Measurements from ENCODE around the gene KLF16.
A peak's percentile ranks its signal among the peaks of the same experiment; 100 is the strongest.

The KLF16 gene

GRCh38 chr19:1854542-1855039 is 8.8 kb downstream of the KLF16 start:
- no peak for DNase-seq (ENCODE audit: low read depth)

DNA sequence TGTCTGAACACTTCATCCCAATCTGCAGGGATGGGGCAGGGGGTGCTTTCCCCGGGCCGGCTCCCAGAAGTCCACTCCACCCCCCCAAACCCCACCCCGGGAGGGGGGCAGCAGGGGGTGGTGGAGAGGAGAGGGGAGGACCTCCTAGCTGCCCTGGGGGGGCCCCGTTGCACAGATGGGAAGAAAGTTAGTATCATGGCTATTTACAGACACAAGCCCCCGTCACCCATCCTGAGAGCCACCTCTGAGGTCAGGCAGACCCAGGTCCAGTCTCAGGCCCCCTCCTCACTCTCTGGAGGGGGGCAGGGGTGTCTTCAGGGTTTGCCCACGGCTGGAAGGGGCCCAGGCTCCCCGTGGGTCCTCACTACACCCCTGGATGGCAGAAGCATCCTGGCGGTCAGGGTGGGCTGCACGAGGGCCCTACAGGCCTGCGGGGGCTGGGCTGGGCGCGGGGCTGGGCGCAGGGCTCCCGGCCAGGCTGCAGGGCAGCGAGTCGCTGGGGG is 9.3 kb downstream of the KLF16 start:
- no peak for DNase-seq (ENCODE audit: low read depth)

DNA sequence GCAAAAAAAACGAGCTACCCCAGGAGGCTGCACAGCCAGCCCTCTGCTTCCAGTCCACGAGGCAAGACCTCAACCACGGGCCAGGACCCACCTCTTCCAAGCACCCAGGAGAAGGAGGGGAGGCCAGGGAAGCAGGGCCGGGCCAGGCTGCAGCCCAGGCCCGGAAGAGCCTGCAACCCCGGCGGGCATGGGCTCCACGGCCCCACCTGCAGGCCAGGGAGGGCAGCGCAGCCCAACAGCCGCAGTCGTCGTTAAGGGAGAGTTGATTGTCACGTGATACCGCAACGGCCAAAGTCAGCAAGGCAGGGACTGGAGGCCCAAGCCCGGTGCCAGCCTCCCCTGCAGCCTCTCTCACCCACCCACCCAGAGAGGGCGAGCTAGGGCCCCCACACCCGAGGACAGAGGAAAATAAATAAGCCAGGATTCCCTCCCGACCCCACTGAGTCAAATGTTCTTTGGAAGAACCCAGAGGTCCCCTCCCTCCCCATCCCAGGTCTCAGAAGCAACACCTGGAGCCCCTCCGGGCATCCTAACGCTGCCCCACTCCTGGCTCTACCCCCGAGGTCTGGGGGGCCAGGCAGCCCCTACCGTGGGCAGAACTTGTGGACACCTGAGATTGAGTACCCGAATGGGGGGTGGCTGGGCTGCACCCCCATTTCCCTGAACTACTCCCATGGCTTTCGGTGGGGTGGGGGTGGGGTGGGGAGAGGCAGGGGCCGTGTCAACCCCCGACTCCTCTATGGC is 9.9 kb downstream of the KLF16 start:
- DNase-seq (ENCODE audit: low read depth), result peak; percentile 61

GRCh38 chr19:1852581-1853128 is 10.7 kb downstream of the KLF16 start:
- DNase-seq (ENCODE audit: low read depth), result no peak

DNA sequence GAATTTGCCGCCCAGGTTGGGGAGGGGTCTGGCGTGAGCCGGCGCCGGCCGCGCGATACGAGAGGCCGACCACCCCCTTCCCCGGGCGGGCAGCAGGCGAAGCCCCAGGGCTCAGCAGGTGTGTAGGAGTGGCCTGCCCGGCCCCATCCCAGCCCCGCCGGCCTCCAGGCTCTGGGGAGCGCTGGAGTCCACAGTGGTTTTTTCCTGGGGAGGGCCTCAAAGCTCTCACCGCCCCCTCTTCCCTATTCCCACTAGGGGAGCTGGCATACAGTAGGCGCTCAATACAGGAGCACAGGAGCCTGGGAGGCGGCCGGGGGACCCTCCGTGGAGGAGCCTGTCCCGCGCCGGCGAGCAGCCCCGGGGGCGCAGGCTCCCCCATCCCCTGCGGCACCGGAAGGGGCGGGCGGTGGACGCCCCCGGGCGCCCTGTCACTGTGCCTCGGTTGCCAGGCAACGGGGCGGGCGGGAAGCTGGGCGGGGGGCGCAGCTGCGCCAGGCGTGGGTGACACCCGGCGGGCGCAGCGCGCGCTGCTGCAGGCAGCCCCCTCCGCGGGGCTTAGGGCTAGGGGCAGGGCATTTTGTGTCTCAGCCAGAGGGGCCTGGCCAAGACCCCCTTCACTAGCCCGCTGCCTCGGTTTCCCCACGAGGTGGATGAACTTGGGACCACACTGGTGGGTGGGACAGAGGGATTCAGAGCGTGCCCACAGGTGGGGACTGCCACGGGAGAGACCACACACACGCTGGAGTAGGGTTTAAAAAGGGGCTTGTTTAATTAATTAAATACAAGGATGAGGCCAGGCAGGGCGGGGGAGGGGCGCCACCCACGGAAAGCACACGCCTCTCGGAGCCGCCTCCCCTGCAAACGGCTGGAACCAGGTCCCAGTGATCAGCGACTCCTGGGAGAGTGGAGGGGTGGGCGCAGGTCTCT is 11.5 kb downstream of the KLF16 start:
- no peak for DNase-seq (ENCODE audit: low read depth)

GRCh38 chr19:1850809-1851653 is 12.3 kb downstream of the KLF16 start:
- no peak for DNase-seq (ENCODE audit: low read depth)

GRCh38 chr19:1849886-1850398 is 13.4 kb downstream of the KLF16 start:
- no peak for DNase-seq (ENCODE audit: low read depth)

DNA sequence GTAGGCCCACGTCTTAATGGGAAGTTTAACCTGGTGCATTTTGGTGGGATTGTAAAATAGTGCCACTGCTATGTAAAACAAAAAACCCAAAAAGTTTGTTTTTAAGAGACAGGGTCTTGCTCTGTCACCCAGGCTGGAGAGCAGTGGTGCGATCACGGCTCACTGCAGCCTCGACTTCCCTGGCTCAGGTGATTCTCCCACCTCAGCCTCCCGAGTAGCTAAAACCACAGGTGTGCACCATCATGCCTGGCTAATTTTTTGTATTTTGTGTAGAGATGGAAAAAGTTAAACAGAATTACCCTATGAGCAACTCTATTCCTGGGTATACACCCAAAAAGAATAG is 14.3 kb downstream of the KLF16 start:
- DNase-seq (ENCODE audit: low read depth), result no peak

DNA sequence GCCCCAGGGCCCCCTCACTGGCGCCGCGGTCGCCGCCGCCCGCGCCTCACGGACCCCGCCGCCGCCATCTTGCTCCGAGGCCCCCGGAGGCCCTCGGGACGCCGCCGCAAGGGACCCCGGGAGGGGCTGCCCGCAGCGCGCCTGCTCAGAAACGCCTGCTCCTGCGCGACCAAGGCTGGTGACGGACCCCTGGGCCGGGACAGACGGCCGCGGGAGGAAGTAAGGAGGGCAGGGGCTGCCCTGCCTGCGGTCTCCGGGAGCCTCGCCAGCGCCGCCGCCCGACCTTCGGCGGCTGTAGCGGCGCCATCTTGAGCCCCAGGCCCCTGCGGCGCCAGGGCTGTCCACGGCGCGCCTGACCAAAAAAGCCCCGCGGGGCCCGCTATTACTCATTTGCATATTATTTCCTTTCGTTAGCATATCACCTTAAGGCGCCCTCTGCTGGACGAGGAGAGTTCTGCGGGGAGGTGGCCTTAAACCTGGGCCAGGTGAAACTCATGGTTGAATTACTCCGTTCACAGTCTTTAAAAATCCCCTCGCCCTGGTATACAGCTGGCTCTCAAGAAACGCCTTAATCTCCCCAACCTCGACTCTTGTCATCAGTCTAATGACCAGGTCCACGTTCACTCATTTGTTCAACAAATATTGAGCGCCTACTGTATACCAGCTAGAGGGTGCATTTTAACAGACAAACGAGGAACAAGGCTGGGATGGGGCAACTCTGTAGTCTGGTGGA is 14.8 kb downstream of the KLF16 start, which contains the start of gene REXO1:
TSS of gene REXO1 (minus strand) at position 85 of the 733 bp plus-strand sequence. CDS start 125 bp downstream, outside the sequence.
- peak; percentile 74 for DNase-seq (ENCODE audit: low read depth)

DNA sequence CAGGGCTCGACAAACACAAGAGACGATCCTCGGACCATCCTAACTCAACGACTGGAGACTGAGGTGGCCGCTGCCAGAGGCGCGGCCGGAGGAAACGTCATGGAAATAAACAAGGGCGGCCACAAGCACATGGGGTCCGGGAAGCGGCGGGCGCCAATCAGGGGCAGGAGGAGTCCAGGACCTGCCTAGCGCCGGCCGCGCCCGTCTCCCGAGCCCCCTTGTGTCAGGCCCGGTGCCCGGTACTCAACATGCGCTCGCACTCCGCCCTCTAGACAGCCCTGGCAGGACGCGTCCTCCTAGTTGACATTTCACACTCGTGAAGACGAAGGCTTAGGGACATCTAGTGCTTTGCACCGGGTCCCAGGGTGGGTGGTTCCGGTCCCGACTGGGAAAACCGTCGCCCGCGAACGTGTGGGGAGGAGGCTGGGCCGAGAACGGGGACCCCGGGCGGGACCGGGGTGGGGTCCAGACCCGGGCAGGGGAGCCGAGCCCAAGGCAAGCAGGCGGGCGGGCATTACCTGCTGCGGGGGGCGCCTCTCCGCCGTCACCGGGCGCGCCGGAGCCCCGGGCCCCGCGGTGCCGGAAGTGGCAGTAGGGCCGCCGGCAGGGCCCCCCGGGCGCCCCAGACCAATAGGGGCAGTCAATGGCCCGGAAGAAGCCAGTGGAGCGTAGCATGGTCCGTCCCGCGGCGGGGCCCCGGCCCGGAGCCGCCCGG is 15.5 kb downstream of the KLF16 start:
- peak; percentile 20 for DNase-seq (ENCODE audit: low read depth)

- DNase-seq (ENCODE audit: low read depth), result no peak
Observed at GRCh38 chr19:1847348-1847683, 16.1 kb downstream of the KLF16 start.

DNA sequence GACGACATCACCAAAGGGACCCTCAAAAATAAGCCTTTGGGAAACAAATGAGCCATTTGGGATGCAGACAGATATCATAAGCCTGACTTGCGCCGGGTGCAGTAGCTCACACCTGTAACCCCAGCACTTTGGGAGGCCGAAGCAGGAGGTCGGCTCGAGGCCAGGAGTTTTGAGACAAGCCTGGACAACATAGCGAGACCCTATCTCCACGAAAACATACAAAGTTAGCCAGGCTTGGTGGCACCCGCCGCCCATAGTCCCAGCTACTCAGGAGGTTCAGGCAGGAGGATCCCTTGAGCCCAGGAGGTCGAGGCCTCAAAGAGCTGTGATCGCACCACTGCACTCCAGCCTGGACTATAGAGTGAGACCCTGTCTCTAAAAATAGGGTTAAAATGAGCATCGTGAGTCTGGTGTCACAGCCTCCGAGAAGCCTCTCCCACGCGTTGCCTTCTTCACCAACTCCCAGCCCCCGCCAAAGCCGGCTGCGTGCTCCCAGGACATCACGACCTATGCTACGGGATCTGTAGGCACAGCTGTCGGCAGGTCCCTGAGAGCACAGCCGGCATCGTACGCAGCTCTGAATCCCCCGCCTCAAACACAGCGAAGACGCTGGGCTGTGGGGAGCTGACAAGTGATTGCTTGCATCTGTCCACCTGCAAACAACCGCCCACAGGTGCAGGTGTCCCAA is 16.7 kb downstream of the KLF16 start:
- DNase-seq (ENCODE audit: low read depth), result no peak

GRCh38 chr19:1845642-1846041 is 17.7 kb downstream of the KLF16 start:
- DNase-seq (ENCODE audit: low read depth), result no peak

GRCh38 chr19:1845125-1845515 is 18.3 kb downstream of the KLF16 start:
- no peak for DNase-seq (ENCODE audit: low read depth)

DNA sequence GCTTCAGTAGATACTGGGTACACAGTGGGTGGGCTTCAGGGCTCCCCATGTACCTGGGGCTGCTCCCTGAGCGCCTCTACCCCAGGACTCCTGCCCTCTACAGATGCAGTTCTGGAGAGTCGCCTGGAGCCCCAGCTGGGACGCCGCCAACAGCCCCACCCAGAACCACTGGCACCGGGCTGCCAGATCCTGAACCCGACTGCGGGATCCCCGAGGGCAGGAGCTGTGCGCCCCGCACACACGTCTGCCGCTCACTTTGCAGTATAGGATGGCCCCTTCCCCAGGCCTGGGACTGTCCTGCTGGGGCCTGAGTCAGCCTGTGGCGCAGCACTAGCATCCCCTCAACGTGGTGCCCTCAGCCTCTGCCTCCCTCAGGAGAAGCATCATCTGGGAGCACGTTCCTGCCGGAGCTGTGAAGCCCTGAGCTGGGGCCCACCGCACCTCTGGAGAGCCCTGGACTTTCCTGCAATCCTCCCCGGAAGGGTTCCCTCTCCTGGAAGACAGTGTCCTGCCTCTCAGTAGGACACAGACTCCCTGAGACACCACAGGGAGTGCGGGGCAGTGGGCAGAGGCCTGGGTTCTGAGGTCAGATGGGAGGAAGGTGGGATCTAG is 18.8 kb downstream of the KLF16 start:
- no peak for DNase-seq (ENCODE audit: low read depth)

DNA sequence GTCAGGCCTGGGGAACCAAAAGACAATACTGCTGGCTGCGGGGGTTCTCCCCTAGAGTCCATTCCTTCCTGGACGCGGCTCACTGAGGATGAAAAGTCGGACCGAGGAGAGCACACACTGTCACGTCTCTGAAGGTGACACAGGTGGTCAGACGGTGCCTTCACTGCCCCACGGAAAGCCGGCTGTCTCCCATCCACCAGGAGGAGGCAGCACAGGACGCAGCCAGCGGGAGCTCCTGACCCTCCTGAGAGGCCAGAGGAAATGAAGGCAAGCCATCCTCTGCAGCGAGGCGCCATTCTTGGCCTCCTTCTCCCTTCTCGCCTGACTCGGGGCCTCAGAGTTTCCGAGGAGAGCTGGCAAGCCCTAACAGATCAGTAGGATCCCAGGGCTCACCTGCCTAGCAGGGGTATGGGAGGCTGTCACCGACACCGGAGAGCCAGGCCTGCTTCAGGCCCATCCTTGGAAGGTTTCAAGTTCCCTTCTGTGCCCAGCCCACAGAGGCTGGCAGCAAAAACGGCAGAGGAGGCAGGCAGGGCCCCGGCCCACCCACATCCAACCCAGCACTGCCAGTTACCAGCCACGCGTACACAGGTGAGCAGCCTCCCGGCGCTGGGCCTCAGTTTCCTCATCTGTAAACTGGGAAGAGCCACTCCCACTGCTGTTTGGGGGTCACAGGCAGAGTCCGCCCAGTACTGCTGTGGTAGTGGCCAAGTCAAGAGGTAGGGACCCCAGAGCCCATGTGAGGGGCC is 19.6 kb downstream of the KLF16 start:
- no peak for DNase-seq (ENCODE audit: low read depth)

- no peak for DNase-seq (ENCODE audit: low read depth)
Observed at GRCh38 chr19:1843116-1843515, 20.3 kb downstream of the KLF16 start.

- DNase-seq (ENCODE audit: low read depth), result no peak
Observed at GRCh38 chr19:1841209-1841924, 22.0 kb downstream of the KLF16 start.
